Embryonic facial prominence (tissue), 1 donor: ENCODE measurements around the gene RSF1.

Experiments used
- DNase-seq: peaks from one replicate; pipeline ENCODE4 v3.0.0-alpha.2; 2016; ENCODE audit errors: extremely low spot score

The RSF1 gene

GRCh38 chr11:77619576-77620198 is 200.8 kb downstream of the RSF1 start:
- DNase-seq = no peak

- no peak for DNase-seq
Observed at GRCh38 chr11:77617892-77618291, 202.6 kb downstream of the RSF1 start.

- no peak for DNase-seq
Observed at GRCh38 chr11:77611921-77612320, 208.6 kb downstream of the RSF1 start.
